IMR-90 (cell line): ENCODE results near the gene MMP12.
A peak's percentile ranks its signal among the peaks of the same experiment; 100 is the strongest.

Experiments used
- CHD1 ChIP-seq: IDR thresholded peaks from 2 replicates; pipeline ENCODE4 v1.6.1; 2012; ENCODE audit warnings: low read depth, low read length, improper control_type of control experiment
- POLR2A ChIP-seq: IDR thresholded peaks from 2 replicates; pipeline ENCODE4 v1.6.1; 2012; ENCODE audit warnings: mild to moderate bottlenecking, low read depth, low read length
- SMC3 ChIP-seq: fragments of 150-350 bp; IDR thresholded peaks from 2 replicates; pipeline ENCODE4 v1.6.1; 2016; ENCODE audit warnings: low read depth, mild to moderate bottlenecking, antibody characterized with exemption, low read length, moderate library complexity
- USF2 ChIP-seq: fragments of 150-350 bp; IDR thresholded peaks from 2 replicates; pipeline ENCODE4 v1.6.1; 2017; ENCODE audit warnings: mild to moderate bottlenecking, antibody characterized with exemption, low read length, low read depth
- TF ChIP-seq, protein P1 (sequence below): conservative IDR thresholded peaks from 2 replicates; pipeline ENCODE4 v1.5.1; 2012; ENCODE audit warnings: mild to moderate bottlenecking, low read depth, low read length, improper control_type of control experiment

GRCh38 chr11:102914238-102915043 lies 39.7 kb upstream of the MMP12 start:
- no peak for TF ChIP-seq CHD1
- TF ChIP-seq POLR2A: no peak
- TF ChIP-seq, protein P1, sequence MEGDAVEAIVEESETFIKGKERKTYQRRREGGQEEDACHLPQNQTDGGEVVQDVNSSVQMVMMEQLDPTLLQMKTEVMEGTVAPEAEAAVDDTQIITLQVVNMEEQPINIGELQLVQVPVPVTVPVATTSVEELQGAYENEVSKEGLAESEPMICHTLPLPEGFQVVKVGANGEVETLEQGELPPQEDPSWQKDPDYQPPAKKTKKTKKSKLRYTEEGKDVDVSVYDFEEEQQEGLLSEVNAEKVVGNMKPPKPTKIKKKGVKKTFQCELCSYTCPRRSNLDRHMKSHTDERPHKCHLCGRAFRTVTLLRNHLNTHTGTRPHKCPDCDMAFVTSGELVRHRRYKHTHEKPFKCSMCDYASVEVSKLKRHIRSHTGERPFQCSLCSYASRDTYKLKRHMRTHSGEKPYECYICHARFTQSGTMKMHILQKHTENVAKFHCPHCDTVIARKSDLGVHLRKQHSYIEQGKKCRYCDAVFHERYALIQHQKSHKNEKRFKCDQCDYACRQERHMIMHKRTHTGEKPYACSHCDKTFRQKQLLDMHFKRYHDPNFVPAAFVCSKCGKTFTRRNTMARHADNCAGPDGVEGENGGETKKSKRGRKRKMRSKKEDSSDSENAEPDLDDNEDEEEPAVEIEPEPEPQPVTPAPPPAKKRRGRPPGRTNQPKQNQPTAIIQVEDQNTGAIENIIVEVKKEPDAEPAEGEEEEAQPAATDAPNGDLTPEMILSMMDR: peak; percentile 68
- TF ChIP-seq SMC3: peak; percentile 83
- no peak for TF ChIP-seq USF2
